Smooth muscle cell (in vitro differentiated cells): ENCODE data around the gene TMEM131L. TPM values are rescaled to one million over a fixed set of nuclear protein-coding genes. Genes with fewer than 3 reads are reported as not detected.

ENCODE experiments used
- DNase-seq: peaks from one replicate; lab custom pipeline; 2025; ENCODE audit not compliant: unreplicated experiment; lab: John Stamatoyannopoulos, UW
- H2AFZ ChIP-seq: fragments of 200-600 bp; sonication (generic); 2 replicates; pipeline ENCODE4 v1.6.0; 2016; ENCODE audit warnings: antibody characterized with exemption, low read depth, mild to moderate bottlenecking
- H3F3A ChIP-seq: fragments of 200-600 bp; sonication (generic); 2 replicates; pipeline ENCODE4 v1.6.0; 2017; ENCODE audit warnings: antibody characterized with exemption, low read depth
- H3K27ac ChIP-seq: fragments of 200-600 bp; sonication (generic); 2 replicates; pipeline ENCODE4 v1.5.1; 2016; ENCODE audit warnings: low read depth, mild to moderate bottlenecking
- H3K27me3 ChIP-seq: fragments of 200-600 bp; sonication (generic); 2 replicates; pipeline ENCODE4 v1.6.1; 2016; ENCODE audit warnings: low read depth, mild to moderate bottlenecking
- H3K36me3 ChIP-seq: fragments of 200-600 bp; sonication (generic); 2 replicates; pipeline ENCODE4 v1.5.1; 2016; ENCODE audit warnings: low read depth
- H3K4me1 ChIP-seq: fragments of 200-600 bp; sonication (generic); 2 replicates; pipeline ENCODE4 v1.5.1; 2016; ENCODE audit warnings: low read depth
- H3K4me2 ChIP-seq: fragments of 200-600 bp; sonication (generic); 2 replicates; pipeline ENCODE4 v1.6.0; 2016; ENCODE audit warnings: mild to moderate bottlenecking
- H3K4me3 ChIP-seq: fragments of 200-600 bp; sonication (generic); 2 replicates; pipeline ENCODE4 v1.5.1; 2016; ENCODE audit warnings: mild to moderate bottlenecking
- H3K79me2 ChIP-seq: fragments of 200-600 bp; sonication (generic); 2 replicates; pipeline ENCODE4 v1.6.0; 2016; ENCODE audit warnings: low read depth, mild to moderate bottlenecking
- H3K9ac ChIP-seq: fragments of 200-600 bp; sonication (generic); 2 replicates; pipeline ENCODE4 v1.6.0; 2016; ENCODE audit warnings: low read depth
- H3K9me3 ChIP-seq: fragments of 200-600 bp; sonication (generic); replicated peaks from 2 replicates; pipeline ENCODE4 v1.5.1; 2016; ENCODE audit warnings: low read depth
- H4K20me1 ChIP-seq: fragments of 200-600 bp; sonication (generic); 2 replicates; pipeline ENCODE4 v1.6.0; 2016; ENCODE audit warnings: low read depth
- CTCF ChIP-seq: fragments of 200-600 bp; sonication (generic); IDR thresholded peaks from 2 replicates; pipeline ENCODE4 v1.5.1; 2017; ENCODE audit warnings: borderline replicate concordance, mild to moderate bottlenecking, antibody characterized with exemption; ENCODE audit not compliant: insufficient read depth, poor library complexity, severe bottlenecking
- WGBS: methylation state at CpG from one replicate; pipeline ENCODE4 v1.1.7; 2016; ENCODE audit warnings: low lambda C conversion rate; 5-methylcytosine and 5-hydroxymethylcytosine counted together
- polyA plus RNA-seq: library from polyadenylated mRNA; unstranded; fragments of >200 nt; fragmentation: Nextera tagmentation; extraction: Ambion mirVana; gene quantifications from 2 replicates; pipeline ENCODE4 v1.2.1, GENCODE V29; 2016
- total RNA-seq: library from RNA; depleted of rRNA; stranded (reverse); fragments of >200 nt; gene quantifications from 2 replicates; pipeline ENCODE4 v1.2.3, GENCODE V29; 2014

The TMEM131L gene
- total and polyA plus RNA-seq, 2 experiments from 2014 or later = 4.3 to 6.7 TPM

DNA sequence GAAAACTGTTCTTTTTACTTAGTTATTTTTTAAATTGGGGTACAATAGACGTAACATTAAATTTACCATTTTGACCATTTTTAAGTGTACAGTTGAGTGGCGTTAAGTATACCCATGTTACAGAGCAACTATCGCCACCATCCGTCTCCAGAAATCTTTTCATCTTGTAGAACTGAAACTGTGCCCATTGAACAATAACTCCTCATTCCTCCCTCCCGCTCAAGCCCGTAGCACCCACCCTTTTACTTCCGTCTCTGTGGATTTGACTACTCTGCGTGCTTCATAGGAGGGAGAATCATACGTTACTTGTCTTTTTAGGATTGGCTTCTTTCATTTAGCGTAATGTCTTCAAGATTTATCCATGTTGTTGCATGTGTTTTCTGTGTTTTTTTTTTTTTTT is 55.3 kb downstream of the TMEM131L start:
- H3K4me1 ChIP-seq = peaks cover 7% of the 10 kb centered on the region
- no peak overlapping the region for H3K4me3 ChIP-seq
- no peaks in the 10 kb centered on the region for H3K36me3 ChIP-seq
- H4K20me1 ChIP-seq = no peaks in the 10 kb centered on the region
- no peak overlapping the region for H3K4me2 ChIP-seq
- 98% methylated on average over 10 of the region's 10 CpGs for WGBS
- no peaks in the 10 kb centered on the region for H3K79me2 ChIP-seq
- no peak overlapping the region for H3K9ac ChIP-seq
- no peak for TF ChIP-seq CTCF
- H2AFZ ChIP-seq = no peak overlapping the region
- H3K27ac ChIP-seq = no peak overlapping the region
- no peak for DNase-seq
- no peaks in the 10 kb centered on the region for H3K9me3 ChIP-seq
- H3K27me3 ChIP-seq = no peaks in the 10 kb centered on the region
- no peaks in the 10 kb centered on the region for H3F3A ChIP-seq

GRCh38 chr4:153521999-153522801 is 56.0 kb downstream of the TMEM131L start:
- TF ChIP-seq CTCF = no peak
- Histone ChIP-seq H3K79me2 (no peaks in the 10 kb centered on the region), H3K36me3 (no peaks in the 10 kb centered on the region), H3F3A (no peaks in the 10 kb centered on the region), H3K4me2 (no peak overlapping the region), H3K27me3 (no peaks in the 10 kb centered on the region), H4K20me1 (no peaks in the 10 kb centered on the region), H3K4me3 (no peak overlapping the region), H3K9me3 (no peaks in the 10 kb centered on the region), H2AFZ (no peak overlapping the region), H3K4me1 (peaks cover 7% of the 10 kb centered on the region), H3K9ac (no peak overlapping the region), H3K27ac (no peak overlapping the region)
- WGBS = 83% methylated on average over 17 of the region's 17 CpGs
- DNase-seq = no peak

DNA sequence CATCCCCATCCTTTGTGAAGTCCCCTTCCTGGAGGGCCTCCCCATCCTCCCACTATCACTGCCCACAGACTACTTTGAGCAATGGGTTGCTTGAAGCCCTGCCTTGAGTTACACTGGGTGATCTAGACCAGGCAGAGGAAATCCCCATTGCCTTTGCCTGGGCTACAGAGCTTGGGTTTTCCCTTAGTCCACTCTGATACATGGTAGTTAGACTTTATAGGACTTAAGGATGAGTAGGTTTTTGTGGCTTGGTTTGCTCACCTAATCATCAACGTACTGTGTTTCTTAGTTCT is 56.6 kb downstream of the TMEM131L start:
- Histone ChIP-seq H2AFZ (no peak overlapping the region), H3K27ac (no peak overlapping the region), H3K27me3 (no peaks in the 10 kb centered on the region), H3K9ac (no peak overlapping the region), H3K36me3 (no peaks in the 10 kb centered on the region), H3F3A (no peaks in the 10 kb centered on the region), H3K79me2 (no peaks in the 10 kb centered on the region), H3K9me3 (no peaks in the 10 kb centered on the region), H3K4me3 (no peak overlapping the region), H4K20me1 (no peaks in the 10 kb centered on the region), H3K4me2 (no peak overlapping the region), H3K4me1 (peaks cover 7% of the 10 kb centered on the region)
- DNase-seq = no peak
- 62% methylated on average over 1 of the region's 1 CpG for WGBS
- no peak for TF ChIP-seq CTCF
